Skeletal muscle satellite cell (primary cell): ENCODE results near the gene GNAZ.

ENCODE experiments used
- H3K27me3 ChIP-seq: 2 replicates; pipeline ENCODE4 v1.7.0; 2013; ENCODE audit warnings: low read length; ENCODE audit not compliant: control insufficient read depth, insufficient read depth
- H3K36me3 ChIP-seq: 2 replicates; pipeline ENCODE4 v1.7.0; 2013; ENCODE audit warnings: mild to moderate bottlenecking, control low read depth, low read length; ENCODE audit not compliant: insufficient read depth
- H3K4me1 ChIP-seq: 2 replicates; pipeline ENCODE4 v1.7.0; 2013; ENCODE audit warnings: low read length; ENCODE audit not compliant: control insufficient read depth, insufficient read depth
- H3K4me2 ChIP-seq: 2 replicates; pipeline ENCODE4 v1.7.0; 2013; ENCODE audit warnings: mild to moderate bottlenecking, low read length
- H3K4me3 ChIP-seq: 2 replicates; pipeline ENCODE4 v1.7.0; 2013; ENCODE audit warnings: low read length
- H3K9ac ChIP-seq: 2 replicates; pipeline ENCODE4 v1.7.0; 2013; ENCODE audit warnings: mild to moderate bottlenecking, low read depth, low read length, moderate library complexity
- H3K9me3 ChIP-seq: replicated peaks from 2 replicates; pipeline ENCODE4 v1.7.0; 2013; ENCODE audit warnings: mild to moderate bottlenecking, control low read depth, low read length

Gene GNAZ

GRCh38 chr22:23144932-23145877 is 74.9 kb downstream of the GNAZ start, which contains the start of gene RAB36:
Gene RAB36 (plus strand): TSS chr22:23145477. CDS start chr22:23146617, 1,140 bp downstream.
- Histone ChIP-seq H3K9ac (peak within 1 kb of the TSS; percentile 71), H3K4me1 (peaks cover 27% of the 10 kb centered on the region)

DNA sequence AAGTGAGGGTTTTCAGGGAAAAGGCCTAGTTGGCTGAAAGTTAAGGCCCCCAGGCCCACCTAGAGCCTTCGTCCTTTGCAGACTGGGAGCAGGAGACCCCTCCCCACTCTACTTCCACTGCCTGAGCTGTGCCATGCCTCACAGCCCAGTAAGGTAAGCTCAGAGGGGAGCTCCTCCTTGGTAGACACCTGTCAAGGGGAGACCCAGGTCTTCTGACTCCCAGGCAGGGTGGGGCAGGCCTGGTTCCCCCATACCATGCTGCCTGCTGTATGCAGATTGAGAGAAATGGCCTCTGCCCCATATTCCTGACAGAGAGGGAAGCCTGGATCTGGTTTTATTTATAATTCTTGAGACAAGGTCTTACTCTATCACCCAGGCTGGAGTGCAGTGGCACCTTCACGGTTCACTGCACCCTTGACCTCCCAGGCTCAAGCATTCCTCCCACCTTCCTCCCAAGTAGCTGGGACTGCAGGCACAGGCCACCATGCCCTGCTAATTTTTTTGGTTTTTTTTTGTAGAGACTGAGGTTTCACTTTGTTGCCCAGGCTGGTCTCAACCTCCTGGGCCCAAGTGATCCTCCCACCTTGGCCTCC is 75.7 kb downstream of the GNAZ start:
- Histone ChIP-seq H3K9ac (peak overlapping the region; percentile 71), H3K4me1 (peaks cover 27% of the 10 kb centered on the region), H3K4me3 (peak overlapping the region; percentile 63)

More at GRCh38 chr22:23144932-23145877, 74.9 kb downstream of the GNAZ start, which contains the start of gene RAB36:
- Histone ChIP-seq H3K9me3 (no peaks in the 10 kb centered on the region), H3K27me3 (peaks cover 3% of the 10 kb centered on the region), H3K4me2 (peak within 1 kb of the TSS; percentile 78), H3K36me3 (no peaks in the 10 kb centered on the region), H3K4me3 (peak within 1 kb of the TSS; percentile 63)

DNA sequence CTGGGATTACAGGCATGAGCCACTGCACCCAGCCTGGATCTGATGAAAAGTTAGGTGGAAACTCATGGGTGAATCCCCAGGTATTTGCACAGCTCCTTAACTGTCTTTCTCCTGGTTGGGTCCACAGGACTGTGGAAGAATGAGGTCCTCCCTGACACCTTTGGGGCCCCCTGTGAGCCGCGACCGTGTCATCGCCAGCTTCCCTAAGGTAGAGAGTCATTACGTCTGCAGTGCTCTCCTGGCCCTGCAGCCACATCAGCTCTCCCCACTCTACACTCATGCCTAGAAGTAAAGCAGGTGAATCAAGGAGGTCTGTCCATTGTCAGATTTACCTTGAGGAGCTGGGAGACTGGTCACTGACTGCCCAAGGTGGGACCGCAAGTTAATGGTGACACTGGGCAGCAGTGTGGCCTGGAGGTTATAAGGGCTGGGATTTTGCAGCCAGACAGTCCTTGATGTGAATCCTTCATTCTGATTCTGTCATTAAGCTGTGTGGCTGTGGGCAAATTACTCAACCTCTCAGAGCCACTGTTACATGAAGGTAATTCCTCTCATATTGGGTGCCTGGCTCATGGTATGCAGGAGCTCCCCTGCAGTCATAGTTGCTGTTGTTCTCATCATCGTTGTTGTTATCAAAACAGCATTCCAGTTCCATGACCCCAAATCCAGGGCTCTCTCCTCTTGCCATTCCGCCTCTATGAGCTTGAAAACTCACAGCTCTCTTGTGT is 76.3 kb downstream of the GNAZ start:
- no peak overlapping the region for H3K4me2 ChIP-seq
- no peak overlapping the region for H3K9ac ChIP-seq
- H3K9me3 ChIP-seq = no peaks in the 10 kb centered on the region
- H3K36me3 ChIP-seq = no peaks in the 10 kb centered on the region
- peaks cover 3% of the 10 kb centered on the region for H3K27me3 ChIP-seq
- no peak overlapping the region for H3K4me3 ChIP-seq
- peaks cover 27% of the 10 kb centered on the region for H3K4me1 ChIP-seq

More for the DNA sequence above, 75.7 kb downstream of the GNAZ start:
- peaks cover 3% of the 10 kb centered on the region for H3K27me3 ChIP-seq
- no peaks in the 10 kb centered on the region for H3K9me3 ChIP-seq
- H3K36me3 ChIP-seq = no peaks in the 10 kb centered on the region
- H3K4me2 ChIP-seq = peak overlapping the region; percentile 78

DNA sequence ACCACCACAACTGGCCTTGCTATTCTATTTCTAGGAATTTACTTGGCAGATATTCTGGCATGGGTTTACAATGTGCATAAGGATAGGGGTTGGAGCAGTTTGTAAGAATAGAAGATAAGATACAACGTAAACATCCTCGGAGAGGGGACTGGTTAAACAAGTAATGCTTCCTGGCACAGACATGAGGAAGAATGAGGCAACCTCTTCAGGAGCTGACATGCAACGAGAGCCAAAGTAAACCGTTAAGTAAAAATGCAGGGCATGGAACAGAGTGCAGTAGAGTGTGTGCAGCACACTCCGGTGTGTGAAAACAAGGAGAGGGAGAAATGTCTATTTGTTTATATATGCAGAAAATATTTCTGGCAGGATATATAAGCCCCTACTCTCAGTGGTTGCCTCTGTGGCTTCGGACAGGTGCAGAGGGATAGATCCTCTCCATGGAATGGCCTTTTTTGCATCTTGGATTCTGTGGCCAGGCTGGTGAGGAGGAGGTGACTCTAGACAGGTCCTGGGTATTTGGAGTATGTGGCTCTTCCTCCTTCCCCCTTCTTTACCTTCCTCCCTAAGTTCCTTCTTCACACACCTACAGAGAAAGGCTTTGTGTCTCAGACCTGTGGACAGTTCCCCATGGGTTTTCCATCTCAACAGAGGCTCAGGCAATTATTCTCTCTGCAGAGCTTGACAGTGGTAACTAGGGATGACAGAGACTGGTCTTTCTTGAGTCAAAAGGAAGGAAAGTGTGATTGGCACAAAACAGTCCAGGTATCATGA is 77.5 kb downstream of the GNAZ start:
- peaks cover 30% of the 10 kb centered on the region for H3K4me1 ChIP-seq
- peak overlapping the region; percentile 45 for H3K4me2 ChIP-seq
- H3K9me3 ChIP-seq = no peaks in the 10 kb centered on the region
- peaks cover 3% of the 10 kb centered on the region for H3K27me3 ChIP-seq
- no peak overlapping the region for H3K9ac ChIP-seq
- H3K4me3 ChIP-seq = no peak overlapping the region
- no peaks in the 10 kb centered on the region for H3K36me3 ChIP-seq

DNA sequence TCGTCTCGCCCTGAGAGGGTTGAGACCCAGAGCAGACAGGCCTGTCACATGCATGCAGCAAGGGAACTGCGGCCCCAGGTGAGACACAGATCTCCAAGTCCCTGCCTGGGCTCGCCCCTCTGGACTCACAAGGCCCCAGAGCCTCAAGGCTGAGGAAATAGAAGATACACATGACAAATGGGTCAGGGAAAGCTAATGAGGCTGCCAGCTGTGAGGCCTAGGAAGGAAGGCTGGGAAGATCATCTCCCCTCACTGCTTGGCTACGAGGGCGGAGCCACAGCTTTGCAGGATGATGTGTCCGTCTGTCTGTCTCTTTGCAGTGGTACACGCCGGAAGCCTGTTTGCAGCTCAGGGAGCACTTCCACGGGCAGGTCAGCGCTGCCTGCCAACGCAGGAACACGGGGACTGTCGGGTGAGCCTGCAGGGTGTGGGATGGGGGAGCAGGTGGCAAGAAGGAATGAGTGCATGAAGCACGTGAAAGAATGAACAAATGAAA is 79.5 kb downstream of the GNAZ start:
- Histone ChIP-seq H3K36me3 (no peaks in the 10 kb centered on the region), H3K9me3 (no peaks in the 10 kb centered on the region), H3K9ac (no peak overlapping the region), H3K4me1 (peaks cover 28% of the 10 kb centered on the region), H3K27me3 (peaks cover 3% of the 10 kb centered on the region), H3K4me2 (no peak overlapping the region), H3K4me3 (no peak overlapping the region)

GRCh38 chr22:23150762-23151161 is 80.4 kb downstream of the GNAZ start:
- no peak overlapping the region for H3K4me2 ChIP-seq
- H3K27me3 ChIP-seq = peaks cover 3% of the 10 kb centered on the region
- no peak overlapping the region for H3K4me3 ChIP-seq
- H3K4me1 ChIP-seq = peaks cover 19% of the 10 kb centered on the region
- H3K9me3 ChIP-seq = no peaks in the 10 kb centered on the region
- H3K36me3 ChIP-seq = no peaks in the 10 kb centered on the region
- no peak overlapping the region for H3K9ac ChIP-seq

GRCh38 chr22:23151827-23152226 is 81.5 kb downstream of the GNAZ start:
- Histone ChIP-seq H3K4me3 (no peak overlapping the region), H3K9me3 (no peaks in the 10 kb centered on the region), H3K9ac (no peak overlapping the region), H3K4me1 (peaks cover 15% of the 10 kb centered on the region), H3K4me2 (no peak overlapping the region), H3K36me3 (no peaks in the 10 kb centered on the region), H3K27me3 (peaks cover 3% of the 10 kb centered on the region)

- peaks cover 3% of the 10 kb centered on the region for H3K27me3 ChIP-seq
- H3K9me3 ChIP-seq = no peaks in the 10 kb centered on the region
- H3K36me3 ChIP-seq = no peaks in the 10 kb centered on the region
- H3K4me3 ChIP-seq = no peak overlapping the region
- H3K9ac ChIP-seq = no peak overlapping the region
- peaks cover 8% of the 10 kb centered on the region for H3K4me1 ChIP-seq
- no peak overlapping the region for H3K4me2 ChIP-seq
These were observed 82.2 kb downstream of the GNAZ start for GRCh38 chr22:23152238-23153114.

GRCh38 chr22:23153994-23154393 is 83.7 kb downstream of the GNAZ start:
- no peaks in the 10 kb centered on the region for H3K36me3 ChIP-seq
- H3K9me3 ChIP-seq = no peaks in the 10 kb centered on the region
- no peaks in the 10 kb centered on the region for H3K27me3 ChIP-seq
- H3K4me1 ChIP-seq = peaks cover 3% of the 10 kb centered on the region
- H3K9ac ChIP-seq = no peak overlapping the region
- no peak overlapping the region for H3K4me3 ChIP-seq
- H3K4me2 ChIP-seq = no peak overlapping the region

DNA sequence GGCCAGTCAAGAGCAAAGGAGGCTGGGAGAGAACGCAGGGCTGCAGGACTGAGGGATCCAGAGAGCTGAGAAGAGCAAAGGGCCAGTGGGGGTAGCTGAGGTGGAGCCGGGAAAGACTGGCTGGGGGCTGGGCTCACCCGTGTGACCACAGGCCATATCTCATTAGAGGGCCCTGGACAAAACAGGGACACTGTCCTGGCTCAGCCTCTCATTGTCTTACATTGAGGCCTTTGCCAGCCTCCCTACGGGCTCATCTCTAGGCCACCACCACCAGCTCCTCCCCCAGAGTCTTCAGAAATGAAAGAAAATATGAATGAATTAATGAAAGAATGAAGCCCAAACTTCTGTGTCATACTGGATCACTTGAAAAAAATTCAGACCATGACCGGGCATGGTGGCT is 84.1 kb downstream of the GNAZ start:
- no peak overlapping the region for H3K9ac ChIP-seq
- peaks cover 3% of the 10 kb centered on the region for H3K4me1 ChIP-seq
- no peak overlapping the region for H3K4me2 ChIP-seq
- no peaks in the 10 kb centered on the region for H3K27me3 ChIP-seq
- H3K36me3 ChIP-seq = no peaks in the 10 kb centered on the region
- H3K9me3 ChIP-seq = no peaks in the 10 kb centered on the region
- H3K4me3 ChIP-seq = no peak overlapping the region
